ENCODE data around the gene TEX101.

Gene TEX101

DNA sequence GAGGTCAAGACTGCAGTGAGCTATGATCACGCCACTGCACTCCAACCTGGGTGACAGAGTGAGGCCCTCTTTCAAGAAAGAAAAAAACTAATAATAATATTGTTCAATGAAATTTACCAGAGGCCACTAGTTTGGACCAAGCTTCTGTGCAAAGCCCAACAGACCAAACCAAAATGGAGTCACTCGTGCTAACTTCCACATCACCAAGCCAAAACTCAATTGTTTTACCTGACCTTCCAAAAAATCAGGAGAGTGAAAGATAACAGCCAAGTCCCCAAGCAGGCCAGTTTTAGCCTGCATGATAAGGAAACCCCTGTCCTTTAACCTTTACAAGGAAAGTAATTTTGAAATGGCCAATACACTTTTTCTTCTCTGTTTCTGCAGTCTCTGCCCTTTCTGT, 30.7 kb downstream of the TEX101 start:
- WGBS, 2 experiments = 90 to 100% methylated on average over 1 to 2 of the region's 2 CpGs
- no peaks in the 10 kb centered on the region for H3K9me3 ChIP-seq (ENCODE audit: control insufficient read depth, low read length)
- H3K27ac ChIP-seq (ENCODE audit: insufficient read depth, low read depth, low read length, poor library complexity, severe bottlenecking) = no peak overlapping the region
- no peaks in the 10 kb centered on the region for H3K4me1 ChIP-seq (ENCODE audit: control insufficient read depth, insufficient read depth, low read length)
- no peaks in the 10 kb centered on the region for H3K27me3 ChIP-seq (ENCODE audit: control insufficient read depth, insufficient read depth, low read length, poor library complexity, severe bottlenecking)
- H3K36me3 ChIP-seq (ENCODE audit: control insufficient read depth, insufficient read depth, low read length) = no peaks in the 10 kb centered on the region
- no peak overlapping the region for H3K4me3 ChIP-seq (ENCODE audit: insufficient read depth, low read depth, low read length)

DNA sequence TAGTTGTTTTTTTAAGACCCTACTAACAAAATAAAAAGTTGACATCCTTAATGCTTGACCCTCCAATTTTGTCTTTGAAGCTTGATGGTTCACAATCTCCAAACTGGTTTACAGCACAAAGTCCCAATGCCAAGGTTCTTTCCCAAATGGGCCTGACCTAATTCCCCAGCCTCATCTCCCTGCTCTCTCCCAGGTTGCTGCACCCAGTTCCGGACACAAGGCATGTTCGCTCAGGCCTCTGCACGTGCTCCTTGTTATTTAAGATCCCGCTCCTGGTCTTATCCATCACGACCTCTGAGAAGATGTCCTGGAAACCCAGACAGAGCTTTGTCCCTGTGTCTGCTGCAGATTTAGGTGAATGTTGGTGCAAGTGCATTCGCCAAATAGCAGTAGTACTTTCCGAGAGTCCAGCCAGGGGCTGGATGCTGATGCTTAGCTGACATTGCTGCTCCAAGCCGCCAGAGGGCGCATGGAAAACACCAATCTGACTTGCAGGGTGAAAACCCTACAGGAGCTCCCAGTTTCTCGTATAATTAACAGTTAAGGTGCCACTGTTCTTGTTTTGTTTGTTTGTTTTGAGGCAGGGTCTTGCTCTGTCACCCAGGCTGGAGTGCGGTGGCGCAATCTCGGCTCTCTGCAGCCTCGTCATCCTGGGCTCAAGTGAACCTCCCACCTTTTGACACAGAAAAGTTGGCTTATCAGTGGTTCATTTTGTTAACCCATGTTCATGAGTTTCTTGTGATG, 32.2 kb downstream of the TEX101 start:
- 33 to 36% methylated on average over 14 of the region's 14 CpGs for WGBS, 2 experiments
- H3K4me3 ChIP-seq (ENCODE audit: insufficient read depth, low read depth, low read length) = no peak overlapping the region
- no peak overlapping the region for H3K27ac ChIP-seq (ENCODE audit: insufficient read depth, low read depth, low read length, poor library complexity, severe bottlenecking)

GRCh38 chr19:43447655-43448054, 33.0 kb downstream of the TEX101 start:
- H3K27ac ChIP-seq (ENCODE audit: insufficient read depth, low read depth, low read length, poor library complexity, severe bottlenecking) = no peak overlapping the region
- WGBS, 2 experiments = 94 to 95% methylated on average over 9 of the region's 9 CpGs
- no peaks in the 10 kb centered on the region for H3K27me3 ChIP-seq (ENCODE audit: control insufficient read depth, insufficient read depth, low read length, poor library complexity, severe bottlenecking)
- H3K9me3 ChIP-seq (ENCODE audit: control insufficient read depth, low read length) = no peaks in the 10 kb centered on the region
- H3K4me1 ChIP-seq (ENCODE audit: control insufficient read depth, insufficient read depth, low read length) = no peaks in the 10 kb centered on the region
- H3K4me3 ChIP-seq (ENCODE audit: insufficient read depth, low read depth, low read length) = no peak overlapping the region
- H3K36me3 ChIP-seq (ENCODE audit: control insufficient read depth, insufficient read depth, low read length) = no peaks in the 10 kb centered on the region

More for the DNA sequence above, 32.2 kb downstream of the TEX101 start:
- no peaks in the 10 kb centered on the region for H3K27me3 ChIP-seq (ENCODE audit: control insufficient read depth, insufficient read depth, low read length, poor library complexity, severe bottlenecking)
- no peaks in the 10 kb centered on the region for H3K9me3 ChIP-seq (ENCODE audit: control insufficient read depth, low read length)
- no peaks in the 10 kb centered on the region for H3K36me3 ChIP-seq (ENCODE audit: control insufficient read depth, insufficient read depth, low read length)
- no peaks in the 10 kb centered on the region for H3K4me1 ChIP-seq (ENCODE audit: control insufficient read depth, insufficient read depth, low read length)

GRCh38 chr19:43450545-43450997, 35.9 kb downstream of the TEX101 start:
- Histone ChIP-seq H3K9me3 (ENCODE audit: control insufficient read depth, low read length) (no peaks in the 10 kb centered on the region), H3K4me3 (ENCODE audit: insufficient read depth, low read depth, low read length) (no peak overlapping the region), H3K4me1 (ENCODE audit: control insufficient read depth, insufficient read depth, low read length) (no peaks in the 10 kb centered on the region), H3K27me3 (ENCODE audit: control insufficient read depth, insufficient read depth, low read length, poor library complexity, severe bottlenecking) (no peaks in the 10 kb centered on the region), H3K27ac (ENCODE audit: insufficient read depth, low read depth, low read length, poor library complexity, severe bottlenecking) (no peak overlapping the region), H3K36me3 (ENCODE audit: control insufficient read depth, insufficient read depth, low read length) (no peaks in the 10 kb centered on the region)
- 95 to 97% methylated on average over 2 of the region's 2 CpGs for WGBS, 2 experiments

DNA sequence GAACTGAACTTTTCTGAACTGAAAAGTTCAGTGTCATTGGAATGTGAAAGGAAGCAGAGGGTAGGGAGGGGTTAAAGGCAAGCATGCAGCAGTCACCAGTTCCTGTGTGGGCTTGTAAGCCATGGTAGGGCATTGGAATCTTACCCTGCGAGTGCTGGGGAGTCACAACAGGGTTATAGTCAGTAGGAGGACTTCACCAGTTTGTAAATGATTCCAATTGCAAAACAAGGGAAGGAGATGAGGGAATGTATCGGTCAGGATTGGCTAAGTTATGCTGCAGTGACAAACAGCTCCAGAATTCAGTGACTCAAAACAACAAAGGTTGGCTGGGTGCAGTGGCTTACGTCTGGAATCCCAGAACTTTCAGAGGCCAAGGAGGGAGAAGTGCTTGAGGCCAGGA, 37.9 kb downstream of the TEX101 start:
- Histone ChIP-seq H3K27ac (ENCODE audit: insufficient read depth, low read depth, low read length, poor library complexity, severe bottlenecking) (no peak overlapping the region), H3K9me3 (ENCODE audit: control insufficient read depth, low read length) (no peaks in the 10 kb centered on the region), H3K27me3 (ENCODE audit: control insufficient read depth, insufficient read depth, low read length, poor library complexity, severe bottlenecking) (no peaks in the 10 kb centered on the region), H3K36me3 (ENCODE audit: control insufficient read depth, insufficient read depth, low read length) (no peaks in the 10 kb centered on the region), H3K4me1 (ENCODE audit: control insufficient read depth, insufficient read depth, low read length) (no peaks in the 10 kb centered on the region), H3K4me3 (ENCODE audit: insufficient read depth, low read depth, low read length) (no peak overlapping the region)
- WGBS, 2 experiments = 79 to 81% methylated on average over 3 of the region's 3 CpGs

GRCh38 chr19:43454031-43454430, 39.3 kb downstream of the TEX101 start:
- Histone ChIP-seq H3K9me3 (ENCODE audit: control insufficient read depth, low read length) (no peaks in the 10 kb centered on the region), H3K4me1 (ENCODE audit: control insufficient read depth, insufficient read depth, low read length) (no peaks in the 10 kb centered on the region), H3K4me3 (ENCODE audit: insufficient read depth, low read depth, low read length) (no peak overlapping the region), H3K36me3 (ENCODE audit: control insufficient read depth, insufficient read depth, low read length) (no peaks in the 10 kb centered on the region), H3K27me3 (ENCODE audit: control insufficient read depth, insufficient read depth, low read length, poor library complexity, severe bottlenecking) (no peaks in the 10 kb centered on the region), H3K27ac (ENCODE audit: insufficient read depth, low read depth, low read length, poor library complexity, severe bottlenecking) (no peak overlapping the region)
- WGBS, 2 experiments = 84 to 86% methylated on average over 2 of the region's 2 CpGs

DNA sequence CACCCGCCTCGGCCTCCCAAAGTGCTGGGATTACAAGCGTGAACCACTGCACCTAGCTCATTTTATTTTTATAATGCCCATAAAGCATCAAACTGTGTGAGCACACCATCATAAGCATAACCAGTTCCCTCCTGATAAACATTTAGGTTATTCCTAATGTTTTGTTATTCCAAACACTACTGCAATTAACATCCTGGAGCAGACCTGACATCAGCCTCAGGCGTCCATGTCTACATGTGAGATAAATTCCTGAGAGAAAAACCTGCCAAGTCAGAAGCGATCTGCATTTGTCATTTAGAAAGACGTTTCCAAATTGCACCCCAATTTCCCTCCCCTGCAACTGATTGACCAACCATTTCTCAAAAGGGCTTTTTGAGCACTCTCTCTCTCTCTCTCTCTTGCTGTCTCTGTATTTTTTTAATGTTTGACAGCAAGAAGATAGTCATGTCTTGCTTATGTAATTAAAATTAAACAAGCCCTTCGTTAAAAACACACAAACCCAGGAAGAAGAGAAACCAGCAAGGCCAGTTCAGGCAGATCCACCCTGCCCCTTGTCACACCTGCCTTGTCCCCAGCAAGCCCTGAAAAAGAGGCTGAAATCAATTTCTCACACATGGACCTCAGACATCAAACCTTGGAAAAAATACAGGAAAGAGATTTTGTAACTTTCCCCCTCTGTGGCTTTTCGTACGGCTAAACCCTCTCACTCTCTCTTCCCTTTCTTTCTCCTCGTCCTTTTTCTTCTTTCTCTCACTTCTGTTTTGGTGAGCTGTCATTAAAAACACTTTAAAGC, 40.8 kb downstream of the TEX101 start:
- H3K27ac ChIP-seq (ENCODE audit: insufficient read depth, low read depth, low read length, poor library complexity, severe bottlenecking) = no peak overlapping the region
- H3K4me1 ChIP-seq (ENCODE audit: control insufficient read depth, insufficient read depth, low read length) = no peaks in the 10 kb centered on the region
- no peaks in the 10 kb centered on the region for H3K36me3 ChIP-seq (ENCODE audit: control insufficient read depth, insufficient read depth, low read length)
- 82 to 85% methylated on average over 9 to 10 of the region's 10 CpGs for WGBS, 2 experiments
- peaks cover 3% of the 10 kb centered on the region for H3K27me3 ChIP-seq (ENCODE audit: control insufficient read depth, insufficient read depth, low read length, poor library complexity, severe bottlenecking)
- H3K9me3 ChIP-seq (ENCODE audit: control insufficient read depth, low read length) = no peaks in the 10 kb centered on the region
- no peak overlapping the region for H3K4me3 ChIP-seq (ENCODE audit: insufficient read depth, low read depth, low read length)

DNA sequence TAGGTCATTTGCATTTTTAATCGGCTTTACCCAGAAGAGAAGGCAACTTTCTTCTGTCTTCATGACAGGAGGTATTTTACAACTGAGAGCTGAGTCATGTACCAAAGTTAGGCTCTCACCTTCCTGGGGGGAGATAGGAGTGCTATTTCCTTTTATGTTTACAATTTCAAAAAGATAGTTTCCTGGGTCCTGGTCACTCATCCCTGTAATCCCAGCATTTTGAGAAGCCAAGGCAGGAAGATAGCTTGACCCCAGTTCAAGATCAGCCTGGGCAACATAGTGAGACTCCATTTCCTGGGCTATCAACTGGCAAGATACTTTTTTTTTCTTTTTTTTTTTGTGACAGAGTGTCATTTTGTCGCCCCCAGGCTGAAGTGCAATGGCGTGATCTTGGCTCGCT, 43.1 kb downstream of the TEX101 start:
- WGBS, 2 experiments = 74 to 88% methylated on average over 4 of the region's 4 CpGs
- Histone ChIP-seq H3K4me3 (ENCODE audit: insufficient read depth, low read depth, low read length) (no peak overlapping the region), H3K4me1 (ENCODE audit: control insufficient read depth, insufficient read depth, low read length) (no peaks in the 10 kb centered on the region), H3K27ac (ENCODE audit: insufficient read depth, low read depth, low read length, poor library complexity, severe bottlenecking) (no peak overlapping the region), H3K36me3 (ENCODE audit: control insufficient read depth, insufficient read depth, low read length) (no peaks in the 10 kb centered on the region), H3K9me3 (ENCODE audit: control insufficient read depth, low read length) (no peaks in the 10 kb centered on the region), H3K27me3 (ENCODE audit: control insufficient read depth, insufficient read depth, low read length, poor library complexity, severe bottlenecking) (peaks cover 24% of the 10 kb centered on the region)

GRCh38 chr19:43460362-43461016, 45.8 kb downstream of the TEX101 start:
- Histone ChIP-seq H3K27me3 (ENCODE audit: control insufficient read depth, insufficient read depth, low read length, poor library complexity, severe bottlenecking) (peaks cover 42% of the 10 kb centered on the region), H3K4me1 (ENCODE audit: control insufficient read depth, insufficient read depth, low read length) (no peaks in the 10 kb centered on the region), H3K36me3 (ENCODE audit: control insufficient read depth, insufficient read depth, low read length) (no peaks in the 10 kb centered on the region), H3K9me3 (ENCODE audit: control insufficient read depth, low read length) (no peaks in the 10 kb centered on the region), H3K27ac (ENCODE audit: insufficient read depth, low read depth, low read length, poor library complexity, severe bottlenecking) (no peak overlapping the region), H3K4me3 (ENCODE audit: insufficient read depth, low read depth, low read length) (no peak overlapping the region)
- WGBS, 2 experiments = 85 to 86% methylated on average over 14 to 16 of the region's 16 CpGs

DNA sequence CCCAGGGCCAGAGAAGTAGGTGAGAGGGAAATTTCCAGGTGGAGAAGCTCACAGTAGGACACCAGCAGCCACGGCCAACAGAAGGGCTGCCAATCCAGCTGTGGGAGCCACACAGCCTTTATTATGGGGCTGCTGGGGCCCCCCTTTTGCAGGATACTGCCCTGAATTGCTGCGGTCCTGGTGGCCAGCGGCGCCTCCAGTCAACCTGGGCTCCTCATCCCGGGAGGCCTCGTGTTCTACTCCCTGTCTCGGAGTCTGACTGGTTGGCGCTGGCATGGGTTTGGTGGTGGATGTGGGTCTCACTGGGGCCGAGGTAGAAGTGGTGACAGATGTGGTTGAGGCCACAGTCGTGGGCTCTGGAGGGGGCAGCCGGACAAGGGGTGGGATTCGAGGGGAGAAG, 46.6 kb downstream of the TEX101 start:
- H3K4me1 ChIP-seq (ENCODE audit: control insufficient read depth, insufficient read depth, low read length) = no peaks in the 10 kb centered on the region
- H3K4me3 ChIP-seq (ENCODE audit: insufficient read depth, low read depth, low read length) = no peak overlapping the region
- no peaks in the 10 kb centered on the region for H3K36me3 ChIP-seq (ENCODE audit: control insufficient read depth, insufficient read depth, low read length)
- H3K27ac ChIP-seq (ENCODE audit: insufficient read depth, low read depth, low read length, poor library complexity, severe bottlenecking) = no peak overlapping the region
- 89 to 93% methylated on average over 12 of the region's 12 CpGs for WGBS, 2 experiments
- H3K9me3 ChIP-seq (ENCODE audit: control insufficient read depth, low read length) = no peaks in the 10 kb centered on the region
- peaks cover 50% of the 10 kb centered on the region for H3K27me3 ChIP-seq (ENCODE audit: control insufficient read depth, insufficient read depth, low read length, poor library complexity, severe bottlenecking)
